ENCODE measurements around the gene RAD51. TPM values are rescaled to one million over a fixed set of nuclear protein-coding genes. Genes with fewer than 3 reads are reported as not detected.

The RAD51 gene
- total and polyA plus RNA-seq, 2 of the 8 experiments (the other 6 are each of a cell fraction or from before 2014, with no cell fraction given) = 32.2 to 42.4 TPM

DNA sequence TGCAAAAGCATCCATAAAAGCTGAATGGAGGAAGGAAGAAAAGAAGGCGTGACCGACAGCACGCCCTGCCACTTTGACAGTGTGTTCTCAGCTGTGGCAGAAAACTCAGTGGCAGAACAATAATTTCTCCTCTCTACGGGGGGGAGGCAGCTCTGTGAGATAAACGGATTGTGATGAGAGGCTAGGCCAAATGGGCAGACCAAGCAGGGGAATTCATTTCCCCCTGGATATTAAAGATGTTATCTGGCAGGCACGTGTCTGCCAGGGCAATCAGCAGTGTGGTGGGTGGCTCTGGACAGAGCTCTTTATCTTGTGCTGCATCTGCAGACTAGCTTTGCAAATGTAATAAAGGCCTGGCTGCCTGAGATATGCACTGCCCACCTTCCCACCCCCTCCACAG, 62.0 kb downstream of the RAD51 start (continued):
- TF ChIP-seq, protein P1, sequence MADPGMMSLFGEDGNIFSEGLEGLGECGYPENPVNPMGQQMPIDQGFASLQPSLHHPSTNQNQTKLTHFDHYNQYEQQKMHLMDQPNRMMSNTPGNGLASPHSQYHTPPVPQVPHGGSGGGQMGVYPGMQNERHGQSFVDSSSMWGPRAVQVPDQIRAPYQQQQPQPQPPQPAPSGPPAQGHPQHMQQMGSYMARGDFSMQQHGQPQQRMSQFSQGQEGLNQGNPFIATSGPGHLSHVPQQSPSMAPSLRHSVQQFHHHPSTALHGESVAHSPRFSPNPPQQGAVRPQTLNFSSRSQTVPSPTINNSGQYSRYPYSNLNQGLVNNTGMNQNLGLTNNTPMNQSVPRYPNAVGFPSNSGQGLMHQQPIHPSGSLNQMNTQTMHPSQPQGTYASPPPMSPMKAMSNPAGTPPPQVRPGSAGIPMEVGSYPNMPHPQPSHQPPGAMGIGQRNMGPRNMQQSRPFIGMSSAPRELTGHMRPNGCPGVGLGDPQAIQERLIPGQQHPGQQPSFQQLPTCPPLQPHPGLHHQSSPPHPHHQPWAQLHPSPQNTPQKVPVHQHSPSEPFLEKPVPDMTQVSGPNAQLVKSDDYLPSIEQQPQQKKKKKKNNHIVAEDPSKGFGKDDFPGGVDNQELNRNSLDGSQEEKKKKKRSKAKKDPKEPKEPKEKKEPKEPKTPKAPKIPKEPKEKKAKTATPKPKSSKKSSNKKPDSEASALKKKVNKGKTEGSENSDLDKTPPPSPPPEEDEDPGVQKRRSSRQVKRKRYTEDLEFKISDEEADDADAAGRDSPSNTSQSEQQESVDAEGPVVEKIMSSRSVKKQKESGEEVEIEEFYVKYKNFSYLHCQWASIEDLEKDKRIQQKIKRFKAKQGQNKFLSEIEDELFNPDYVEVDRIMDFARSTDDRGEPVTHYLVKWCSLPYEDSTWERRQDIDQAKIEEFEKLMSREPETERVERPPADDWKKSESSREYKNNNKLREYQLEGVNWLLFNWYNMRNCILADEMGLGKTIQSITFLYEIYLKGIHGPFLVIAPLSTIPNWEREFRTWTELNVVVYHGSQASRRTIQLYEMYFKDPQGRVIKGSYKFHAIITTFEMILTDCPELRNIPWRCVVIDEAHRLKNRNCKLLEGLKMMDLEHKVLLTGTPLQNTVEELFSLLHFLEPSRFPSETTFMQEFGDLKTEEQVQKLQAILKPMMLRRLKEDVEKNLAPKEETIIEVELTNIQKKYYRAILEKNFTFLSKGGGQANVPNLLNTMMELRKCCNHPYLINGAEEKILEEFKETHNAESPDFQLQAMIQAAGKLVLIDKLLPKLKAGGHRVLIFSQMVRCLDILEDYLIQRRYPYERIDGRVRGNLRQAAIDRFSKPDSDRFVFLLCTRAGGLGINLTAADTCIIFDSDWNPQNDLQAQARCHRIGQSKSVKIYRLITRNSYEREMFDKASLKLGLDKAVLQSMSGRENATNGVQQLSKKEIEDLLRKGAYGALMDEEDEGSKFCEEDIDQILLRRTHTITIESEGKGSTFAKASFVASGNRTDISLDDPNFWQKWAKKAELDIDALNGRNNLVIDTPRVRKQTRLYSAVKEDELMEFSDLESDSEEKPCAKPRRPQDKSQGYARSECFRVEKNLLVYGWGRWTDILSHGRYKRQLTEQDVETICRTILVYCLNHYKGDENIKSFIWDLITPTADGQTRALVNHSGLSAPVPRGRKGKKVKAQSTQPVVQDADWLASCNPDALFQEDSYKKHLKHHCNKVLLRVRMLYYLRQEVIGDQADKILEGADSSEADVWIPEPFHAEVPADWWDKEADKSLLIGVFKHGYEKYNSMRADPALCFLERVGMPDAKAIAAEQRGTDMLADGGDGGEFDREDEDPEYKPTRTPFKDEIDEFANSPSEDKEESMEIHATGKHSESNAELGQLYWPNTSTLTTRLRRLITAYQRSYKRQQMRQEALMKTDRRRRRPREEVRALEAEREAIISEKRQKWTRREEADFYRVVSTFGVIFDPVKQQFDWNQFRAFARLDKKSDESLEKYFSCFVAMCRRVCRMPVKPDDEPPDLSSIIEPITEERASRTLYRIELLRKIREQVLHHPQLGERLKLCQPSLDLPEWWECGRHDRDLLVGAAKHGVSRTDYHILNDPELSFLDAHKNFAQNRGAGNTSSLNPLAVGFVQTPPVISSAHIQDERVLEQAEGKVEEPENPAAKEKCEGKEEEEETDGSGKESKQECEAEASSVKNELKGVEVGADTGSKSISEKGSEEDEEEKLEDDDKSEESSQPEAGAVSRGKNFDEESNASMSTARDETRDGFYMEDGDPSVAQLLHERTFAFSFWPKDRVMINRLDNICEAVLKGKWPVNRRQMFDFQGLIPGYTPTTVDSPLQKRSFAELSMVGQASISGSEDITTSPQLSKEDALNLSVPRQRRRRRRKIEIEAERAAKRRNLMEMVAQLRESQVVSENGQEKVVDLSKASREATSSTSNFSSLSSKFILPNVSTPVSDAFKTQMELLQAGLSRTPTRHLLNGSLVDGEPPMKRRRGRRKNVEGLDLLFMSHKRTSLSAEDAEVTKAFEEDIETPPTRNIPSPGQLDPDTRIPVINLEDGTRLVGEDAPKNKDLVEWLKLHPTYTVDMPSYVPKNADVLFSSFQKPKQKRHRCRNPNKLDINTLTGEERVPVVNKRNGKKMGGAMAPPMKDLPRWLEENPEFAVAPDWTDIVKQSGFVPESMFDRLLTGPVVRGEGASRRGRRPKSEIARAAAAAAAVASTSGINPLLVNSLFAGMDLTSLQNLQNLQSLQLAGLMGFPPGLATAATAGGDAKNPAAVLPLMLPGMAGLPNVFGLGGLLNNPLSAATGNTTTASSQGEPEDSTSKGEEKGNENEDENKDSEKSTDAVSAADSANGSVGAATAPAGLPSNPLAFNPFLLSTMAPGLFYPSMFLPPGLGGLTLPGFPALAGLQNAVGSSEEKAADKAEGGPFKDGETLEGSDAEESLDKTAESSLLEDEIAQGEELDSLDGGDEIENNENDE (IDR thresholded peaks at IDR 0.05; ENCODE audit: insufficient replicate concordance, low read length) = no peak
- no peak for TF ChIP-seq RFX5 (IDR thresholded peaks at IDR 0.05; ENCODE audit: borderline replicate concordance, low read depth, low read length)
- TF ChIP-seq SUZ12 (IDR thresholded peaks at IDR 0.05; ENCODE audit: low read length) = no peak
- no peak for TF ChIP-seq CHD1 (IDR thresholded peaks at IDR 0.05; ENCODE audit: low read depth, low read length)
- no peak for TF ChIP-seq KDM1A (IDR thresholded peaks at IDR 0.05; ENCODE audit: borderline replicate concordance, low read length)
